ENCODE data around the gene STC2. TPM values are rescaled to one million over a fixed set of nuclear protein-coding genes. Genes with fewer than 3 reads are reported as not detected.

The STC2 gene
- polyA plus RNA-seq, 1 donor: 1.3 TPM

- no peak overlapping the region for H3K4me3 ChIP-seq (ENCODE audit: low read length)
- H3K4me1 ChIP-seq (ENCODE audit: control insufficient read depth, insufficient read depth, low read length): peaks cover 4% of the 10 kb centered on the region
- H3K36me3 ChIP-seq (ENCODE audit: control insufficient read depth, insufficient read depth, low read length): no peaks in the 10 kb centered on the region
- H3K9me3 ChIP-seq (ENCODE audit: control insufficient read depth, low read depth, low read length): peaks cover 12% of the 10 kb centered on the region
- H3K27me3 ChIP-seq (ENCODE audit: control insufficient read depth, insufficient read depth, low read length): peaks cover 47% of the 10 kb centered on the region
- no peak overlapping the region for H3K27ac ChIP-seq (ENCODE audit: low read length)
- DNase-seq: no peak
- WGBS (ENCODE audit: insufficient coverage, low lambda C conversion rate): no CpG with 5 or more reads among the region's 10 CpGs
Observed at GRCh38 chr5:173282916-173283315, 45.3 kb downstream of the STC2 start.

GRCh38 chr5:173281910-173282309 is 46.3 kb downstream of the STC2 start:
- H3K27me3 ChIP-seq (ENCODE audit: control insufficient read depth, insufficient read depth, low read length): peaks cover 41% of the 10 kb centered on the region
- DNase-seq: no peak

GRCh38 chr5:173279166-173279565 is 49.0 kb downstream of the STC2 start:
- Histone ChIP-seq H3K4me3 (ENCODE audit: low read length) (no peak overlapping the region), H3K27me3 (ENCODE audit: control insufficient read depth, insufficient read depth, low read length) (peaks cover 32% of the 10 kb centered on the region), H3K4me1 (ENCODE audit: control insufficient read depth, insufficient read depth, low read length) (peaks cover 4% of the 10 kb centered on the region), H3K9me3 (ENCODE audit: control insufficient read depth, low read depth, low read length) (peaks cover 9% of the 10 kb centered on the region), H3K36me3 (ENCODE audit: control insufficient read depth, insufficient read depth, low read length) (no peaks in the 10 kb centered on the region), H3K27ac (ENCODE audit: low read length) (no peak overlapping the region)
- DNase-seq: no peak
- no CpG with 5 or more reads among the region's 5 CpGs for WGBS (ENCODE audit: insufficient coverage, low lambda C conversion rate)

More at GRCh38 chr5:173281910-173282309, 46.3 kb downstream of the STC2 start:
- no CpG with 5 or more reads among the region's 6 CpGs for WGBS (ENCODE audit: insufficient coverage, low lambda C conversion rate)
- Histone ChIP-seq H3K4me1 (ENCODE audit: control insufficient read depth, insufficient read depth, low read length) (peaks cover 4% of the 10 kb centered on the region), H3K4me3 (ENCODE audit: low read length) (no peak overlapping the region), H3K27ac (ENCODE audit: low read length) (no peak overlapping the region), H3K9me3 (ENCODE audit: control insufficient read depth, low read depth, low read length) (peaks cover 12% of the 10 kb centered on the region), H3K36me3 (ENCODE audit: control insufficient read depth, insufficient read depth, low read length) (no peaks in the 10 kb centered on the region)

GRCh38 chr5:173278641-173279040 is 49.6 kb downstream of the STC2 start:
- Histone ChIP-seq H3K27me3 (ENCODE audit: control insufficient read depth, insufficient read depth, low read length) (peaks cover 27% of the 10 kb centered on the region), H3K36me3 (ENCODE audit: control insufficient read depth, insufficient read depth, low read length) (no peaks in the 10 kb centered on the region), H3K4me3 (ENCODE audit: low read length) (no peak overlapping the region), H3K27ac (ENCODE audit: low read length) (no peak overlapping the region), H3K9me3 (ENCODE audit: control insufficient read depth, low read depth, low read length) (peaks cover 4% of the 10 kb centered on the region), H3K4me1 (ENCODE audit: control insufficient read depth, insufficient read depth, low read length) (peaks cover 3% of the 10 kb centered on the region)
- WGBS (ENCODE audit: insufficient coverage, low lambda C conversion rate): 95% methylated on average over 2 of the region's 5 CpGs
- no peak for DNase-seq

- DNase-seq: no peak
- H3K4me1 ChIP-seq (ENCODE audit: control insufficient read depth, insufficient read depth, low read length): no peaks in the 10 kb centered on the region
- WGBS (ENCODE audit: insufficient coverage, low lambda C conversion rate): no CpG with 5 or more reads among the region's 9 CpGs
Observed at GRCh38 chr5:173278172-173278571, 50.0 kb downstream of the STC2 start.

GRCh38 chr5:173274771-173275170 is 53.4 kb downstream of the STC2 start:
- Histone ChIP-seq H3K4me1 (ENCODE audit: control insufficient read depth, insufficient read depth, low read length) (no peaks in the 10 kb centered on the region), H3K9me3 (ENCODE audit: control insufficient read depth, low read depth, low read length) (no peaks in the 10 kb centered on the region), H3K27me3 (ENCODE audit: control insufficient read depth, insufficient read depth, low read length) (peaks cover 6% of the 10 kb centered on the region), H3K27ac (ENCODE audit: low read length) (no peak overlapping the region), H3K4me3 (ENCODE audit: low read length) (no peak overlapping the region), H3K36me3 (ENCODE audit: control insufficient read depth, insufficient read depth, low read length) (no peaks in the 10 kb centered on the region)
- 60% methylated on average over 1 of the region's 1 CpG for WGBS (ENCODE audit: insufficient coverage, low lambda C conversion rate)
- no peak for DNase-seq

More at GRCh38 chr5:173278172-173278571, 50.0 kb downstream of the STC2 start:
- H3K9me3 ChIP-seq (ENCODE audit: control insufficient read depth, low read depth, low read length): peaks cover under 1% of the 10 kb centered on the region
- H3K4me3 ChIP-seq (ENCODE audit: low read length): no peak overlapping the region
- H3K36me3 ChIP-seq (ENCODE audit: control insufficient read depth, insufficient read depth, low read length): no peaks in the 10 kb centered on the region
- H3K27me3 ChIP-seq (ENCODE audit: control insufficient read depth, insufficient read depth, low read length): peaks cover 22% of the 10 kb centered on the region
- no peak overlapping the region for H3K27ac ChIP-seq (ENCODE audit: low read length)

- H3K27ac ChIP-seq (ENCODE audit: low read length): no peak overlapping the region
- WGBS (ENCODE audit: insufficient coverage, low lambda C conversion rate): 80% methylated on average over 2 of the region's 10 CpGs
- peaks cover 14% of the 10 kb centered on the region for H3K27me3 ChIP-seq (ENCODE audit: control insufficient read depth, insufficient read depth, low read length)
Observed at GRCh38 chr5:173271419-173271818, 56.8 kb downstream of the STC2 start.

GRCh38 chr5:173268750-173269432 is 59.3 kb downstream of the STC2 start:
- no peak overlapping the region for H3K4me3 ChIP-seq (ENCODE audit: low read length)
- no peaks in the 10 kb centered on the region for H3K4me1 ChIP-seq (ENCODE audit: control insufficient read depth, insufficient read depth, low read length)
- H3K36me3 ChIP-seq (ENCODE audit: control insufficient read depth, insufficient read depth, low read length): no peaks in the 10 kb centered on the region
- no CpG with 5 or more reads among the region's 14 CpGs for WGBS (ENCODE audit: insufficient coverage, low lambda C conversion rate)
- peaks cover 27% of the 10 kb centered on the region for H3K27me3 ChIP-seq (ENCODE audit: control insufficient read depth, insufficient read depth, low read length)
- no peak overlapping the region for H3K27ac ChIP-seq (ENCODE audit: low read length)
- no peak for DNase-seq
- no peaks in the 10 kb centered on the region for H3K9me3 ChIP-seq (ENCODE audit: control insufficient read depth, low read depth, low read length)

More at GRCh38 chr5:173271419-173271818, 56.8 kb downstream of the STC2 start:
- no peaks in the 10 kb centered on the region for H3K4me1 ChIP-seq (ENCODE audit: control insufficient read depth, insufficient read depth, low read length)
- DNase-seq: no peak
- H3K9me3 ChIP-seq (ENCODE audit: control insufficient read depth, low read depth, low read length): no peaks in the 10 kb centered on the region
- no peak overlapping the region for H3K4me3 ChIP-seq (ENCODE audit: low read length)
- H3K36me3 ChIP-seq (ENCODE audit: control insufficient read depth, insufficient read depth, low read length): no peaks in the 10 kb centered on the region

GRCh38 chr5:173265433-173265832 is 62.8 kb downstream of the STC2 start:
- Histone ChIP-seq H3K36me3 (ENCODE audit: control insufficient read depth, insufficient read depth, low read length) (no peaks in the 10 kb centered on the region), H3K4me3 (ENCODE audit: low read length) (no peak overlapping the region), H3K27me3 (ENCODE audit: control insufficient read depth, insufficient read depth, low read length) (peaks cover 31% of the 10 kb centered on the region), H3K27ac (ENCODE audit: low read length) (no peak overlapping the region), H3K4me1 (ENCODE audit: control insufficient read depth, insufficient read depth, low read length) (no peaks in the 10 kb centered on the region), H3K9me3 (ENCODE audit: control insufficient read depth, low read depth, low read length) (no peaks in the 10 kb centered on the region)
- DNase-seq: no peak
- WGBS (ENCODE audit: insufficient coverage, low lambda C conversion rate): no CpG with 5 or more reads among the region's 10 CpGs
